Lower lobe of right lung (tissue), 2 donors: ENCODE measurements around the gene MMEL1. TPM values are rescaled to one million over a fixed set of nuclear protein-coding genes. Genes with fewer than 3 reads are reported as not detected.

ENCODE experiments used
- ATAC-seq, 2 donors: fragments of 200-7000 bp; cut with Tn5 transposase; one replicate each; pipeline ENCODE4 v1.9.1; 2020 to 2022; ENCODE audit warnings: mild to moderate bottlenecking in 2 of 2, moderate library complexity in 2 of 2
- DNase-seq: peaks from one replicate; pipeline ENCODE4 v3.0.0-alpha.2; 2020
- H3K27ac ChIP-seq: fragments of 200-600 bp; one replicate; pipeline ENCODE4 v1.8.0; 2022
- H3K27me3 ChIP-seq: fragments of 200-600 bp; one replicate; pipeline ENCODE4 v1.8.0; 2022; ENCODE audit warnings: low read depth
- H3K36me3 ChIP-seq: fragments of 200-600 bp; one replicate; pipeline ENCODE4 v1.8.0; 2022; ENCODE audit warnings: mild to moderate bottlenecking
- H3K4me1 ChIP-seq: fragments of 200-600 bp; one replicate; pipeline ENCODE4 v1.8.0; 2022
- H3K4me3 ChIP-seq: fragments of 200-600 bp; one replicate; pipeline ENCODE4 v1.8.0; 2022; ENCODE audit warnings: mild to moderate bottlenecking
- H3K9me3 ChIP-seq: fragments of 200-600 bp; one replicate; pipeline ENCODE4 v1.8.0; 2022
- intact Hi-C: fragments of 100-400 bp; cut with DNase I; formaldehyde crosslinking; loops from one replicate; pipeline ENCODE4 v1.11.0; 2022
- total RNA-seq: library from RNA; stranded (reverse); fragmentation: NEBNext Ultra II Directional; extraction: Animal tissue kit (Norgen Biotek cat#: 25700); gene quantifications from one replicate; pipeline ENCODE4 v1.2.1, GENCODE V29; 2021
- TF ChIP-seq, protein P1 (sequence below): fragments of 200-600 bp; IDR thresholded peaks from one replicate; pipeline ENCODE4 v1.8.0; 2022; ENCODE audit warnings: antibody characterized with exemption, mild to moderate bottlenecking
- donor health status: DM: no; HTN: yes; CAD: no; lungs with severe emphysema.

MMEL1 gene
- total RNA-seq, 1 donor from 2014 or later: 7.6 TPM

- DNase-seq (peak; percentile 41), ATAC-seq (no peak)
- H3K9me3 ChIP-seq: no peaks in the 10 kb centered on the region
- H3K27ac ChIP-seq: no peak overlapping the region
- no peaks in the 10 kb centered on the region for H3K36me3 ChIP-seq
- TF ChIP-seq, protein P1, sequence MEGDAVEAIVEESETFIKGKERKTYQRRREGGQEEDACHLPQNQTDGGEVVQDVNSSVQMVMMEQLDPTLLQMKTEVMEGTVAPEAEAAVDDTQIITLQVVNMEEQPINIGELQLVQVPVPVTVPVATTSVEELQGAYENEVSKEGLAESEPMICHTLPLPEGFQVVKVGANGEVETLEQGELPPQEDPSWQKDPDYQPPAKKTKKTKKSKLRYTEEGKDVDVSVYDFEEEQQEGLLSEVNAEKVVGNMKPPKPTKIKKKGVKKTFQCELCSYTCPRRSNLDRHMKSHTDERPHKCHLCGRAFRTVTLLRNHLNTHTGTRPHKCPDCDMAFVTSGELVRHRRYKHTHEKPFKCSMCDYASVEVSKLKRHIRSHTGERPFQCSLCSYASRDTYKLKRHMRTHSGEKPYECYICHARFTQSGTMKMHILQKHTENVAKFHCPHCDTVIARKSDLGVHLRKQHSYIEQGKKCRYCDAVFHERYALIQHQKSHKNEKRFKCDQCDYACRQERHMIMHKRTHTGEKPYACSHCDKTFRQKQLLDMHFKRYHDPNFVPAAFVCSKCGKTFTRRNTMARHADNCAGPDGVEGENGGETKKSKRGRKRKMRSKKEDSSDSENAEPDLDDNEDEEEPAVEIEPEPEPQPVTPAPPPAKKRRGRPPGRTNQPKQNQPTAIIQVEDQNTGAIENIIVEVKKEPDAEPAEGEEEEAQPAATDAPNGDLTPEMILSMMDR: no peak
- no peak overlapping the region for H3K4me3 ChIP-seq
- H3K4me1 ChIP-seq: peaks cover 3% of the 10 kb centered on the region
- intact Hi-C loops: no loop called here
- peaks cover 24% of the 10 kb centered on the region for H3K27me3 ChIP-seq
These were observed 27.1 kb downstream of the MMEL1 start for GRCh38 chr1:2605509-2606395.

GRCh38 chr1:2604844-2605508 lies 27.8 kb downstream of the MMEL1 start:
- H3K4me3 ChIP-seq: no peak overlapping the region
- TF ChIP-seq, protein P1: no peak
- ATAC-seq: no peak
- intact Hi-C loops: no loop called here
- no peak overlapping the region for H3K27ac ChIP-seq
- H3K4me1 ChIP-seq: no peaks in the 10 kb centered on the region
- DNase-seq: no peak
- no peaks in the 10 kb centered on the region for H3K9me3 ChIP-seq
- H3K27me3 ChIP-seq: peaks cover 24% of the 10 kb centered on the region
- H3K36me3 ChIP-seq: no peaks in the 10 kb centered on the region

DNA sequence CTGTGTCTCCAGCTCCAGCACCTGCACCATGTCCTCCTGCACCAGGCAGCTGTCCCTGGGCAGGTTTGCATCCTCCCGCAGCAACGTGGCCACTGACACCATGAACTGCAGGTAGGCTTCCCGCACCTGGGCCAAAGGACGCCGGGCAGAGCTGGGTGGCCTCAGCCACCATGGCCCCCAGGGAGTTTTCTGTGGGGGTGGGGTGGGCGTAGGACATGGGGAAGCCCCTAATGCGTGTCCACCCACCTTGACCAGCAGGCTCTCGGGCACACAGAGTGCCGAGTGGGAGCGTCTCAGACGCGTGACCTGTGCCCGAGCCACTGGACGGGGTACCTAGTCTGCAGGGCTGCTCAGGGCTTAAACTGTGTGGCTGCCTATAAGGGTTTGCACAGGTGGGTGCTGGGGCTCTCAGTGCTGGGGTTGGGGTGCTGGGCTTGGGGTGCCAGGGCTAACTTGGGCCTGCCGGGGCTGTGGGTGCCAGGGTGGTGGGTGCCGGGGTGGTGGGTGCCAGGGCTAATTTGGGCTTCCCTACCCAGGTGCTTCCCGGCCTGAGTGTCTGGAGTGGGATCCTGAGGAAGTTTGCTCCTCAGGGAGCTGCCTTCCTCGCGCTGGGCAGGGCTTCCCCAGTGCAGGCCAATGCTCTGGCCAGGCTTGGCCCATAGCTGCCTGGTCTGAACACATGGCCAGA lies 28.5 kb downstream of the MMEL1 start:
- H3K9me3 ChIP-seq: no peaks in the 10 kb centered on the region
- TF ChIP-seq, protein P1: no peak
- H3K27ac ChIP-seq: no peak overlapping the region
- H3K27me3 ChIP-seq: peaks cover 24% of the 10 kb centered on the region
- no peak overlapping the region for H3K4me3 ChIP-seq
- ATAC-seq: no peak
- no peaks in the 10 kb centered on the region for H3K36me3 ChIP-seq
- no peaks in the 10 kb centered on the region for H3K4me1 ChIP-seq
- intact Hi-C loops: no loop called here
- DNase-seq: no peak

DNA sequence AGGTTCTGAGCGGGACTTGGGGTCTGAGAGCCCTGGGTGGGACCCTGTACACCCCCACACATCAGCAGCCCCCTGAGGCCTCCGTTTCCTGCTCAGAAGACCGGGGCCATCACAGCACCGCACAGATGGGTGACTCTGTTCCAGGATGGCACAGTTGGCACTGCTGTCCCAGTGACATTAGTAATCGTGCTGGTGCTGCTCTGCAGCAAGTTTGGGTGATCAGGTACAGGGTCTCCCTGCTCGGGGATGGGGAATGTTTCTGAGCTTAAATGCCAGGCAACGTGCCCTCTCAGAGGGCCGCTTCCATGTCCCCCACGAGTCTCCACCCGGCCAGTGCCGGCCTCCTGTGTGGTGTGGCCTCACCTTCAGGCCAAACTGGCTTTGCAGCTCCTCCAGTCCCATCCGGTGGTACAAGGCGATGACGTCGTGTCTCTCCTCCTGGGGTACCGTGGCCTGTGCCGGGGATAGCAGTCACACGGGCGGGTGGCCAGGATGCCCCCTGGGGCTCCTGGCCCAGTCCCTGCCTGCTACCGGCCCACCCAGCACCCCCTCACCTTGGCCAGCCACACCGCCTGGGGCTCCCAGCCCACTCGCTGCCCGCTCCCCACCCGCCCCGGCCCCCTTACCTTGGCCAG lies 29.2 kb downstream of the MMEL1 start:
- Histone ChIP-seq H3K27me3 (peaks cover 24% of the 10 kb centered on the region), H3K36me3 (no peaks in the 10 kb centered on the region), H3K9me3 (no peaks in the 10 kb centered on the region), H3K27ac (no peak overlapping the region), H3K4me1 (no peaks in the 10 kb centered on the region), H3K4me3 (no peak overlapping the region)
- intact Hi-C loops: no loop called here
- DNase-seq (no peak), ATAC-seq (no peak)
- TF ChIP-seq, protein P1: no peak

DNA sequence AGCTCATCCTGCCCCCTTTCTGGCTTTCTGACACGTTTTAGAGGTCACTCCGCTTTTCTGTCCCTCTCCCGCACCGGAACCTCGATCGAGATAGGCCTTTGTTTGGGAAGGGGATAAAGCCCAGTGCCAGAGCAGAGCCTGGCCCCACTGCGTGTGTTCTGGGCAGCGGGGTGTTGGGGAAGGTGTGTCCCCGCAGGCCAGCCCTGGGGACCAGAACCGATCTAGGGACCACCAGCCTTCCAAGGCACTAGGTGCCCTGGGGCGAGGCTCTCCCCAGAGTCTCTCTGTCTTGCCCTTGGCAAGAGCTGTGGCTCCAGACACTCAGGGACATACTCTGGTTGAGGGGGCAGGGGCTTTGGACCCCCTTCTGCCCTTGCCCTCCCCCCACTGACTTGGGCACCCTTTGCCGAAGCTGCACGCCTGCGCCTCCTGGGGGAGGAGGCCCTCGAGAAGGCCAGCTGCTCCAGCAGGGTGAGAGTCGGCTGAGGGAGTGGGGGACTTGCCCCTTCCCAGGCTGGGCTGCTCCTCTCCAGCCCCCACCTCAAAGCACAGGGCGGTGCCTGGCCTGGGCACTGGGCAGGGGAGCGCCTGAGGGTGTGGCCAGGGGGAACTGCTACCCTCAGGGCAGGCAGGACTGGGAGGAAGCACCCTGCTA lies 29.8 kb downstream of the MMEL1 start:
- no peaks in the 10 kb centered on the region for H3K9me3 ChIP-seq
- intact Hi-C loops: no loop called here
- H3K4me1 ChIP-seq: no peaks in the 10 kb centered on the region
- DNase-seq (peak; percentile 28), ATAC-seq (no peak)
- no peaks in the 10 kb centered on the region for H3K36me3 ChIP-seq
- no peak overlapping the region for H3K27ac ChIP-seq
- no peak overlapping the region for H3K4me3 ChIP-seq
- H3K27me3 ChIP-seq: peaks cover 24% of the 10 kb centered on the region
- TF ChIP-seq, protein P1: no peak
